GM18499 (cell line): ENCODE data around the gene TRAF4.
"Not testable (repeated sequence)": the region's sequence is repeated elsewhere in the genome, so short reads cannot be mapped to it uniquely, and the experiment has no call there.

ENCODE experiments used
- ATAC-seq: cut with Tn5 transposase; IDR thresholded peaks from one replicate; pipeline ENCODE4 v1.9.1; 2021; ENCODE audit warnings: moderate number of reproducible peaks; ENCODE audit not compliant: insufficient read depth, unreplicated experiment

The TRAF4 gene

GRCh38 chr17:28714281-28714680 is 29.5 kb upstream of the TRAF4 start:
- no peak for ATAC-seq

- no peak for ATAC-seq
Measured at GRCh38 chr17:28715217-28715616, 28.6 kb upstream of the TRAF4 start.

DNA sequence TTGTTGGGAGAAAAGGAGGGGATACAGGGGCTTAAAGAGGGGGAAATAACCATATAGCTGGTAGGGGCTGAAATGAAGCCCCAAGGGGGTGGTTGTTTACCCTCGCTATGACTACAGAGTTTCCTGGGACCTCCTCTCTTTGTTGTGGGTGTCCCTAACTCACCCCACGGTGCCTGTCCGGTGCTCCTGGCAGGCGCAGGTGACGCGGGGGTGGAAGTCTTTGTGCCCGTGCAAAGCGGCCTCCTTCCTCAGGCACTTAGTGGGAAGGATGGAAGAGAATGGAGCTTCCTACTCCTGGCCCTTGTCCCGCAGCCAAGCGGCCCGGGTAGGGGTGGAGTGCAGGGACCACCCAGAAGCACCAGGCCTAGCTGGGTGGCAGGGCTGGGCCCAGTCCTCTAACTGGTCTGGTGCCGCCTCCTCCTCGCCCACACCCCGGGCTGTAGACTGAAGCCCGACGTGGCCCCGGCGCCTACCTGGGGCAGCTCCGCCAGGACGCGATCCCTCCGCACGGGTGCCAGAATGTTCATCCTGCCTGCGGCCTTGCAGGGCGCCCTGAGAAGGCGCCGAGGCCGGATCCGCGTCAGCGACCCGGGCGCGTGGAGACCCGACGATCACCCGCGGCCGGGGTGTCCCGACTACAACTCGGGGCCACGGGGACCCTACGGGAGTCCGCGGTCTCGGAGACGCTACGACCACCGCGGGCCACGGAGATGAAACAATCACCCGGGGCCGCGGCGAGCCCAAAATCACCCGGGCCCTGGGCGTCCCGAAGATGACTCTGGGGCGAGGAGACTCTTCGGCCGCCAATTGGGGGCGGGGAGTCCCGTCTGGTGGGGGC is 26.9 kb upstream of the TRAF4 start:
- no peak for ATAC-seq

GRCh38 chr17:28717578-28718332 is 26.1 kb upstream of the TRAF4 start, which contains the start of gene RAB34:
Gene RAB34, minus strand, starts transcription at chr17:28717868. Its CDS starts 602 bp downstream, at chr17:28717266.
- ATAC-seq = no peak

- no peak for ATAC-seq
Measured at GRCh38 chr17:28718333-28719020, 25.3 kb upstream of the TRAF4 start.

DNA sequence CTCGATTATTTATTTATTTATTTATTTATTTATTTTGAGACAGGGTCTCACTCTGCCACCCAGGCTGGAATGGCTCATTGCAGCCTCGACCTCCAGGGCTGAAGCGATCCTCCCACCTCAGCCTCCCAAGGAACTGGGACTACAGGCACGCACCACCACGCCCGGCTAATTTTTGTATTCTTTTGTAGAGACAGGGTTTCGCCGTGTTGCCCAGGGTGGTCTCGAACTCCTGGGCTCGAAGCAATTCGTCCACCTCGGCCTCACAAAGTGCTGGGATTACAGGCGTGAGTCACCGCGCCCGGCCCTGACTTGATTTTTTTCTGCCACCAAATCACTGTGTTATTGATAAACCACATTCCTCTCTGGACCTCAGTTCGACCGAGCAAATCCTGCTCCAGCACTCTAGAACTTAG is 24.8 kb upstream of the TRAF4 start:
- no peak for ATAC-seq

GRCh38 chr17:28720247-28720996 is 23.4 kb upstream of the TRAF4 start:
- no peak for ATAC-seq

DNA sequence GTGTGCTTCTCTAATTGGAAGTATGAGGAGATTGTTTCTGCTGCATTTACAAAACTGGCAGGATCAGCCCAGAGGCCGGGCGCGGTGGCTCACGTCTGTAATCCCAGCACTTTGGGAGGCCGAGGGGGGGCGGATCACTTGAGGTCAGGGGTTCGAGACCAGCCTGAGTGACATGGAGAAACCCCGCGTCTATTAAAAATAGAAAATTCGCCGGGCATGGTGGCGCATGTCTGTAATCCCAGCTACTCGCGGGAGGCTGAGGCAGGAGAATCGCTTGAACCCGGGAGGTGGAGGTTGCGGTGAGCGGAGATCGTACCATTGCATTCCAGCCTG is 22.8 kb upstream of the TRAF4 start:
- not testable (repeated sequence) for ATAC-seq

DNA sequence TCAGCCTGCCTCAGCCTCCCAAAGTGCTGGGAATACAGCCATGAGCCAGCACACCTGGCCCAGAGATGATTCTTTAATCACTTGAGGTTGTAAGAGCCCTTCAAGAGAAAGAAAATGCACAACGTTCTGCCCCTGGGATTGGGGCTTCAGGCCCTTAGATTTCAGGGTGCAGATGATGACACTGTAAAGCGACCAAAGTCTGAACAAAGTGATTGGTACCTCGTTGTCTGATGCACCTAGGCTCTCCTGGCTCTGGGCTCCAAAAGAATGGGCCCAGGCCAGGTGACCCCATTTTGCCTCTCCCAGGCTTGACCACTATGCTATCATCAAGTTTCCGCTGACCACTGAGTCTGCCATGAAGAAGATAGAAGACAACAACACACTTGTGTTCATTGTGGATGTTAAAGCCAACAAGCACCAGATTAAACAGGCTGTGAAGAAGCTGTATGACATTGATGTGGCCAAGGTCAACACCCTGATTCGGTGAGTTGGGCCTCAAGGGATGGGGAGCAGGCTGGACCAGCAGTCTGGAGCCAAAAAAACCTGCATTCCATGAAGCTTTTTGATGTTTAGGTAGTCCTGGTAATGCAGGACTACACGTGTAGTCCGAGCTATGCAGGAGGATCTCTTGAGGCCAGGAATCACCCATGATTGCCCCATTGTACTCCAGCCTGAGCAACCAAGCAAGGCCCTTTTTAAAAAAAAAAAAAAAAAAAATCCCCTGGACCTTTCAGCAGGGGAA is 21.2 kb upstream of the TRAF4 start:
- no peak for ATAC-seq

GRCh38 chr17:28723159-28723835 is 20.5 kb upstream of the TRAF4 start:
- no peak for ATAC-seq

- ATAC-seq = not testable (repeated sequence)
Measured at GRCh38 chr17:28723836-28724499, 19.8 kb upstream of the TRAF4 start.

DNA sequence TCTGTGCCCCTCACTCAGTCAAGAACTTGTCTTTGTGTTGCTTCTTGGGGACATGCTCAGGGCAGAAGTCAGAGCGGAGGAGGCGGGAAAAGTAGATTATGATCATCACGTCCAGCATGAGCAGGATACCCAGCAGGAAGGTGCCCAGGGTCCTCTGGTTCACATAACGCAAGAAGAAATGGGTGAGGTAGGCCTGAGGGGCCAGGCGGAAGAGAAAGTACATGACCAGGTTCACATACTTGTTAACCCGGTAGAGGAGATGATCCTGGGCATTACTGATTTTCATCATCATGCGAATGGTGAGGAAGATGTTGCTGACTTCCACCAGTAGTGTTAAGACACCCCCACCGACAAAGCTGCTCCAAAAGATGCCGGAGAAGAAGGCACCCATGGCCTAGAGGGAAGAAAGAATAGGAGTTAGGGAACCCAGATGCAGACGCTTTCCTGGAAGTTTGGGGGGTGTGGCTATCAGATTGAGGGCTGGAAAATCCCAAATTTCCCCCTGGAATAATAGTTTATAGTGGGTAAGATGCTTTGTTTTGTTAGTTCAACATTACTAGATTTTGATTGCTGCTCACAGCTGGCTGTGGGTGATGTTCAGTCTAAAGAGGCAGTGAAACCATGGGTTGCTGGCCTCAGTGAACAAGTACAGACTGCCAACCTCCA is 19.2 kb upstream of the TRAF4 start:
- no peak for ATAC-seq

- ATAC-seq = no peak
Measured at GRCh38 chr17:28725166-28725659, 18.6 kb upstream of the TRAF4 start.

- ATAC-seq = no peak
Measured at GRCh38 chr17:28725660-28726225, 18.1 kb upstream of the TRAF4 start.

DNA sequence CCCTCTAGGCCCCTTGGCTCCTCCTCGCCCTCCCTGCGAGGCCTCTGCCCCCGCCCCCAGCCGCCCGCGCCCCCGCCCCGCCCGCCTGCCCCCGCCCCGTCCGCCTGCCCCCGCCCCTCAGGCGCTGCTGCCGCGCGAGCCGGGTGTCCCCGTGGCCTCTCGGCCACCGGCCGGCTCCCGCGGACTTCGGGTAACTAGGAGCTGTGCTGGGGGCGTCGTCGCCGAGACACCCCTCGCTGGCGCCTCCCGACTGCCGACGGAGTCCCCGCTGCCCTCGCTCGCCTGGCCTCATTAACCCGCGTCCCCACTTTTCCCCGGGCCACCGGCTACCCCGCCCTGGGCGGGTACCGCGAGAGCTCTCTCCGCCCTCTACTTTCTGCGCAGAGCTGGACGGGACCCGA is 17.6 kb upstream of the TRAF4 start, which contains the start of gene TLCD1:
Gene TLCD1 (minus strand): TSS at position 8 of the 401 bp plus-strand sequence. CDS start 136 bp downstream, outside the sequence.
- no peak for ATAC-seq

- ATAC-seq = no peak
Measured at GRCh38 chr17:28726627-28727491, 17.0 kb upstream of the TRAF4 start.
